Stomach (tissue), 4 donors: ENCODE data around the gene PIWIL4.

Experiments
- POLR2AphosphoS5 ChIP-seq, 3 donors: sonication (generic); formaldehyde crosslinking; IDR thresholded peaks; one replicate each; pipeline ENCODE4 v1.6.1; 2016; ENCODE audit warnings: antibody characterized with exemption in 3 of 3
- TF ChIP-seq, protein P1 (sequence below), 7 experiments: fragments of 450-650 bp in 4 of 7; fragments of 200-600 bp in 3 of 7; sonication (generic) in 3 of 7; IDR thresholded peaks; one replicate each; pipeline ENCODE4 v1.5.1; 2016 to 2019; ENCODE audit warnings: antibody characterized with exemption in 7 of 7, control low read depth in 2 of 7, mild to moderate bottlenecking in 1 of 7

GRCh38 chr11:94655291-94655690 is 88.1 kb downstream of the PIWIL4 start:
- TF ChIP-seq, protein P1, sequence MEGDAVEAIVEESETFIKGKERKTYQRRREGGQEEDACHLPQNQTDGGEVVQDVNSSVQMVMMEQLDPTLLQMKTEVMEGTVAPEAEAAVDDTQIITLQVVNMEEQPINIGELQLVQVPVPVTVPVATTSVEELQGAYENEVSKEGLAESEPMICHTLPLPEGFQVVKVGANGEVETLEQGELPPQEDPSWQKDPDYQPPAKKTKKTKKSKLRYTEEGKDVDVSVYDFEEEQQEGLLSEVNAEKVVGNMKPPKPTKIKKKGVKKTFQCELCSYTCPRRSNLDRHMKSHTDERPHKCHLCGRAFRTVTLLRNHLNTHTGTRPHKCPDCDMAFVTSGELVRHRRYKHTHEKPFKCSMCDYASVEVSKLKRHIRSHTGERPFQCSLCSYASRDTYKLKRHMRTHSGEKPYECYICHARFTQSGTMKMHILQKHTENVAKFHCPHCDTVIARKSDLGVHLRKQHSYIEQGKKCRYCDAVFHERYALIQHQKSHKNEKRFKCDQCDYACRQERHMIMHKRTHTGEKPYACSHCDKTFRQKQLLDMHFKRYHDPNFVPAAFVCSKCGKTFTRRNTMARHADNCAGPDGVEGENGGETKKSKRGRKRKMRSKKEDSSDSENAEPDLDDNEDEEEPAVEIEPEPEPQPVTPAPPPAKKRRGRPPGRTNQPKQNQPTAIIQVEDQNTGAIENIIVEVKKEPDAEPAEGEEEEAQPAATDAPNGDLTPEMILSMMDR (IDR thresholded peaks at IDR 0.05) = no peak
- no peak for TF ChIP-seq POLR2AphosphoS5 (IDR thresholded peaks at IDR 0.05)
